Activated CD4-positive, alpha-beta T cell treated with anti-CD3 and anti-CD28 coated beads, Interleukin-2, amount 50 U/mL, for 4 hours (primary cell): ENCODE measurements around the gene CLTB.

Experiments
- DNase-seq, 2 experiments: peaks; one replicate each; pipeline ENCODE4 v3.0.0-alpha.2; 2020

CLTB gene

GRCh38 chr5:176379881-176380280 is 36.5 kb downstream of the CLTB start:
- DNase-seq = no peak

DNA sequence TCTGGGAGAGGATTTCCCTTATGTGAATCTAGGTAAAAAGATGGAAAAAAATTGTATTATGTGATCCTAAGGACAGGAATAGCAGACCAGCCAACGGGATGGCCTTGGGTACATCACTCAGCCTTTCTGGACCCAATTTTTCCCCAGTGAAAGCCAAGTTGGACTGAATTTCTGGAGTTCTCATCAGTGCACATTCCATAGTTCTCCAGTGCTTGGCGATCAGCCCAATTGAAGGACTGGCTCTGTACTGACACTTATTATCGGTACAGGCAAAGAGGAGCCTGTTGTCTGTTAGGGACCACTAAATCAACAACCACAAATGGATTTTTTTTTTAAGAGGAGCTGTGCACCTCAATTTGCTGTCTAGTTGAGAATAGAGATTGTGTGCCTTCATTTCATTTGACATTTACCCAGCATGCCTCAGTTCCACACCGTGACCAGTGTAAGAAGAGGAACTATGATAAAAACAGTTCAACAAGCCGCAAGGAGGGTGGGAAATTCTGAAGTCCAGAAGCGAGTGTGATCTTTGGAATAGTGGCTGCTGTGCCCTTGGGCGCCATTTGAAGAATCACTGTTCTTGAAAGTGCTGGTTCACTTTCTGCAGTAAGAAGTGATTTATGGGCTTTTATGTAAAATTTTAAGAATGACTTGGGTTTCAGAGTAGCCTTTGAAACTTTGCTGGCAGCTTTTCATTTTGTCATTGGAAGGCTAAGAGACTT is 43.1 kb downstream of the CLTB start:
- no peak for DNase-seq

- DNase-seq = no peak
These were observed 44.5 kb downstream of the CLTB start for GRCh38 chr5:176371621-176372539.

DNA sequence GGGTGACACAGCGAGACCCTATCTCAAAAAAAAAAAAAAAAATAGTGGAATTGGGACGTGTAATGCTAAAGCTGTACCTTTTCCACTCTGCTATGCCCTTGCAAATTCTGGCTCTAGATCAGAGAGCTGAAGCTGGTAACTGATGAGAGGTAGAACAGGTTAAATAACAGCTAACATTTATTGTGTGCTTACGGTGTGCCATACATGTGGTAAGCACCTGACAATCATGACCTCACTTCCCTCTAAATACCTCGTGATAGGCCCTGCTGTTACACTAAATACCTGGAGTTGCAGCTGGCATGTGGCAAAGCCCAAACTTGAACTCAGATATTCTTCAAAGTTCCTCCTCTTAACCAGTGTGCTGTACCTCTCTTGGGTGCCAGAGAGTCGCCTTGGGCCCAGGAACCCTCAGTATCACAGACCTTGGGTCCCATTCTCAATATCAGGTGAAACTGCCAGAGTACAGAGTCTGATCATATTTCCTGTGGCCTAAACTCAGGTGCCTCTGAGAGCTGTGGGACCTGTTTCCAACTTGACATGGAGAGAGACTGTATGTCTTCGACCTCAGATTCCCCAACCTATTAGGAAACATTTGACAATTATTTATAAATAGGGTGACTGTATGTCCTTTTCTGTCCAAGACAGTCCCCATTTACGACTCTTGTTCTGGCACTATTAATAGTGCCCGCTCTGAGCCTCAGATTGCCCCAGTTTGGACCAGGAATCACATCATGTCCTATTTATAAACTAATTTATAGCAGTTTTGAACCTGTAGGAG is 46.2 kb downstream of the CLTB start:
- no peak for DNase-seq

GRCh38 chr5:176368726-176369125 is 47.6 kb downstream of the CLTB start:
- no peak for DNase-seq

DNA sequence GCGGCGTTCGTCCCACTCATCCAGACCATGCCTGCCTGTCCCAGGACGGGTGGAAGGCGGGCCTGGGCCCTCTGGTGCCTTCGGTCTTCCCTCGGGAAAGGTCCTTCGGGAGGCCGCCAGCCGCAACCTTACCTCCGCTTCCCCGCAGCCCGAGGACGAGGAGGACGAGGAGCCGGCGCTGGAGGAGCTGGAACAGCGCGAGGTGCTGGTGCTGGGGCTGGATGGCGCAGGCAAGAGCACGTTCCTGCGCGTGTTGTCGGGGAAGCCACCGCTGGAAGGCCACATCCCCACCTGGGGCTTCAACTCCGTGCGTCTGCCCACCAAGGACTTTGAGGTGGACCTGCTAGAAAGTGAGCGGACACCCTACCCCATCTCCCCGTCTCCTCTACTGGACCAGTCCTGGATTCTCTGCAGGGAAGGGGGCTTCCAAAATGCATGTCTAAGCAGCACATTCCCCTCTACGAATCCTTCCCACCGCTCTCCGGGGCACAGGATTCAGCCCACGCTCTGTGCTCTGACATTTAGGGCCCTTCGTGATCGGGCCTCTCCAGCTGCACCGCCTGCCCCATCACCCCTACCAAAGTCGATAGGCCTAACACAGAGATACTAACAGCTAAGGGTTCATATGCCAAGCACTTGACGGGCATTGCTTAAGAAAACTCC is 50.0 kb downstream of the CLTB start:
- no peak for DNase-seq

GRCh38 chr5:176365351-176366231 is 50.7 kb downstream of the CLTB start, which contains the start of gene ARL10:
Gene ARL10 (plus strand): TSS chr5:176365487. CDS start chr5:176365564, 77 bp downstream.
- peak; percentile 44 to 51 for DNase-seq

- DNase-seq = no peak
These were observed 51.5 kb downstream of the CLTB start for GRCh38 chr5:176364765-176365350.

DNA sequence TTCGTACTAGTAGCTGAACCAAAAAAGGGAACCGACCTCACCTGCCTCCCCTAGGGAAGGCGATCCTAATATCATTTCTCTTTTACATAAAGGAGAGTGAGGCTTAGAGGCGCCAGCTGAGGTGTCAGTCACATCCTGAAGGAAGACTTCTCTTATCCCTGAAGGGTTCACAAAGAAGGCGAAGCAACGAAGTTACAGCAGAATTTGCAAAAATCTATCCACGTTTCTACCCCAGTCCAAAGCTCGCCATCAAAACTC is 54.2 kb downstream of the CLTB start:
- no peak for DNase-seq

GRCh38 chr5:176361437-176362232 is 54.7 kb downstream of the CLTB start, which contains the start of gene KIAA1191:
Gene KIAA1191 (minus strand): TSS chr5:176361764. CDS start chr5:176359508, 2,256 bp downstream.
- peak; percentile 93 to 94 for DNase-seq

DNA sequence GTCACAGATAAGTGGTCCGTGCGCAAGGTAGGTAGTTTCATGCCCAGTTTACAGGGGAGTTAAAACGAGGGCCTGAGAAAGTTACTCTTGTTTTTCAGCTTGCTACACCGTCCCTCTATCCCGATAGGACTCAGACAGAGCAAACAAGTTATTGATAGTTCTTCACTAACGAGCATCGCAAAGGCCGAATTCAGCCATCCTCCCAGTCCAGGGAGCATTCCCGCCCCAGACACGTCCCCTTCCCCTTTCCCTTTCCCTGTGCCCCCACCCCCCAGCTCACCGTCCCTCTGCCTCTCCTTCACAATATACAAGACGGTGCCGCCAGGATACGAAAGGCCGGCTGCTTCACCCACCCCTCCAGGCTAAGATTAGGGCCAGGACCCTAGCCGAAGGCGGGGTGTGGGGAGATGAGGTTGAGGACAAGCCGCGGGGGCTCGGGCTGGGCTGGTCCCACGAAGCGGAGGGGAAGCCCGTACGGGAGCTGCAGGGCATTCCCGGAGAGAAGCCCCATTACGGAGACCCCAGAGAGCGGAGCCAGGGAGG is 55.4 kb downstream of the CLTB start:
- DNase-seq = no peak

DNA sequence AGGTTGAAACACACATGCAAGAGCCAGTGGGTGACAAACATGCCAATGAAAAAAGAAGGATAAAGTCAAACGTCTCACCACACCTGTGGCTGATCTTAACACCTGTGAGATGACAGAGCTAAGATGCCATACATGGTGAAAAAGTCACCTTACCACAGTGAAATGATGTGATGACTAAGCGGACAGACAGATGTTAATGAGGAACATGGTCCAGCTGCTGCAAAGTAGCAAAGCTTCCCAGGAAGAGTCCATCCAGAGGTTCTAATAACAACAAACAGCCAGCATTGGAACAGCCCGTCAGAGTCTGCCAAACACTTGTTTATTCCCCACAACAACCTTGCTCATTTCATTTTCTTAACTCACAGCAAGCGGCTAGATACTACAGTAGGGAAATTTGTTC is 56.7 kb downstream of the CLTB start:
- DNase-seq = no peak

DNA sequence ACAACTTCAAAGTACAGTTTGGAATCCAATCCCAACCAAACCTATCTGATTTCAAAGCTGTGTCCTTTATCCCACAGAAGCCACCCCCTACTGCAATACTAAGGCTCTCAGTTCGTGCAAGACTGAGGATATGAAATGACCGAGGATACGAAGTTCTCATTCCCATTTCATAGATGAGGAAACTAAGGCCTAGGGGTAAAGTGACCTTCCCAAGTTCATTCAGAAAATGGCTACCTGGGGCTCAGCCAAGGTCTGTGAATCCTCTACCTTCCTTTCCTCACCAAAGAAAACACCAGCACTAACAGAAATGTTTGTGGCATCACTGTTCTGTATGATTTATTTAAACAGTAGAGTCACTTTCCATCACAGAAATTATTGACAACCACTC is 60.2 kb downstream of the CLTB start:
- no peak for DNase-seq

DNA sequence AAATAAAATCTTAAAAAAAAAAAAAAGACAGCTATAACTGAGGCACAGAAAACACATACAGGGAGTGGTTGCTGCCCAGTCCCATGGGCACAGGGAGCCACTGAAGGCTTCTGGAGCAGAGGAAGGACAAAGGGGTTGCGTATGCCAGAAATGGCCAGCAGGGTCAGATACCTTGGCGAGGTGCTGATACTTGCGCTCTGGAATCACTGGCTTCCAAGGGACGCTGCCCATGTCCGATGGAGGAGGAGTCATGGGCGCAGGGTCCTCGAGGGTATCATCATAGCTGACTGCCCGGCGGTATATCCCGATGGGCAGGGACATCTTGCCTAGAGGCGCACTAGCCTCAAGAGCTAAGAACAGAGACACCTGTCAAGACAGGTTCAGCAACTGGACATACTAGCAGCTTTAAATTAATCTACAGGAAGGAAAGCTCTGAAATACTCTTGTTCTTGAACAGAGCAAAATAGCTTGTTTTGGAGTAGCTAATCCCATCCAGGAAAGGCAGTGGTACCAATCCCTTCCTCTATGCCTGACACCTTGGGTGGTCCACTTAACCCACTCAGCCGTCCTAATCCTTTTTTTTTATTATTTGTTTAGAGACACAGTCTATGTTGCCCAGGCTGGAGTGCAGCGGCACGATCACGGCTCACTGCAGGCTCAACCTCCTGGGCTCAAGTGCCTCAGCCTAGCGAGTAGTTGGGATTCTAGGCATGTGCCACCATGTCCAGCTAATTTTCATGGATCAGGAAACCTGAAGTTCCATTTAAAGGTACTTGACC is 60.8 kb downstream of the CLTB start:
- no peak for DNase-seq

DNA sequence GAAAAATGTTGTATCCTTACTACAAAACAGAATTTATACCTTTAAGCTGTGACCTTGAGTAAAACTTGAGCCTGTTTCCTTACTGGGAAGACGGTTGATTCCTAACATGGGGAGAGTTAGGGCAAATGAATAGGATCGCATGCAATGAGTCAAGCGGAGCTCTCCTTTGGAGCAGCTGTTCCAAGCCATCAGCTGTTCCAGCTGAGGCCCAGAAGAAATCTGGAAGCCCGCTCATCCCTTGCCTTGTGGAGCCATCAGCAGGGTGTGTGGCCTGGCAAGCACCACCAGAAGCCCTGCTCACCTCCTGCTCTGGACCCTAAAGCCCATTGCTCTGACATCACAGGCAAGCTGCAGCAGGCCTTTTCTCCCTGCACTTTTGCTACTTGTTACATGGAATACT is 62.8 kb downstream of the CLTB start:
- no peak for DNase-seq

GRCh38 chr5:176352116-176352878 is 64.0 kb downstream of the CLTB start:
- DNase-seq = no peak

- DNase-seq = no peak
These were observed 65.9 kb downstream of the CLTB start for GRCh38 chr5:176350416-176350815.

DNA sequence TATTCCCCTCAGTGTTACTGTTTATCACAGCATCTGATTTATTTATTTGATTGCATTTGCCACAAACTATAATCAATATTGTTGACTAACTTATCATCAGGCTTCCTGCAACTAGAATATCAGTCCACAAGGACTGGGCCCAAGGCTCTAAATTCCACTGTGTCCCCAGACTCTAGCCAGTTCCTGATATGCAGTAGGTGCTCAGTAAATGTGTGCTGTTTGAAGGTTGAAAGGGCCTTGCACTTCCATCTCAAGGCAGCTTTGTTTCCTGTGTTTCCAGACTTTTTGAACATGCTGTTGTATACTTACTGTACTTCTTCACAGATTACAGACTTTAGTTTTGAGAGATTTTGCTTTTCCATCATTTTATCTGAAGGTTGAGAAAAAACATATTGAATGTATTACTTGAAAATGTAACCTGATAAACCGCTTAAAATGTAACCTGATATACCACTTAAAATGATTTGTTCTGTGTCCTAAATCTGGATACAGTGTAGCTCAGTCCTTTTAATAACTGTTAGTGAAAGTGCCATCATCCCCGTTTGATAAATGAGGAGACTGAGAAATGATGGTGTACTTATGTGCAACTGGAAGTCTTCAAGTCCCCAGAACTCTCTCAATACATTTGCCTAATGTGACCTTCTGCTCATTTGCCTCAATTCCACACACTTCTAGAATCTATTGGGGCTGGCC is 73.4 kb downstream of the CLTB start:
- no peak for DNase-seq
